ENCODE data around the gene LIN28A.

Gene LIN28A

DNA sequence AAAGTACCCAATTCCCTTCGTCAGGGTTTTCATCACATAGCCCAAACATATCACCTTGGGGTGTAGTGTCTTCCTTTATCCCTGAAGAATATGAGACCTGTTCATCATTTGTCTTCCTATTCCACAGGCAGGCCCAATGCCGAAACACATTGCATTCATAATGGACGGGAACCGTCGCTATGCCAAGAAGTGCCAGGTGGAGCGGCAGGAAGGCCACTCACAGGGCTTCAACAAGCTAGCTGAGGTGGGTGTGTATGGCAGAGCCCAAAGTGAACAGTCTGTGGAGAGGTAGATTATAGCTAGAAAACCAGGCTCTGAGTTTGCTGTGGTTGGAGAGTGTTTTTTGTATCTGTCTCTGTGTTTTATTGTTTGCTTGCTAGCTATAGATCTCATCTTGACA, 27.4 kb downstream of the LIN28A start:
- no peak for DNase-seq

GRCh38 chr1:26440259-26440658, 29.6 kb downstream of the LIN28A start:
- DNase-seq, result no peak

- DNase-seq, result no peak
Observed at GRCh38 chr1:26449868-26450267, 39.3 kb downstream of the LIN28A start.

DNA sequence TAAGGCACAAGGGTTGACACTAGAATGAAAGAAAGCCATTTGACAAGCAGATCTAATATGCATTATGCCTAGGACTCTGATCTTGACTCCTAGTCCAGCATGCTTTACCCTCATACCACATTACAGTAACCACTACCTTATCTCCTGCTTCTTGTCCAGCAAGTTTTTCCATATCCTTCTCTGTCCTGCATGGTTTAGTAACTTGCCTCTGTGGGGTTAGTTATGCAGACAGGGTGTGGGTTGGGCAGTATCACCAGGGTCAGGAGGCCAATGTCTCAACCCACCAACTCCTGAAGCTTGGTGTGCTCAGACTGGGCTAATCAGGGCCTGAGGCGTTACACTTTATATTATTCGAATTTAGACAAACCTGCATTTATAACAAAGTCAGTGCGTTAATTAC, 40.3 kb downstream of the LIN28A start:
- DNase-seq, result no peak

DNA sequence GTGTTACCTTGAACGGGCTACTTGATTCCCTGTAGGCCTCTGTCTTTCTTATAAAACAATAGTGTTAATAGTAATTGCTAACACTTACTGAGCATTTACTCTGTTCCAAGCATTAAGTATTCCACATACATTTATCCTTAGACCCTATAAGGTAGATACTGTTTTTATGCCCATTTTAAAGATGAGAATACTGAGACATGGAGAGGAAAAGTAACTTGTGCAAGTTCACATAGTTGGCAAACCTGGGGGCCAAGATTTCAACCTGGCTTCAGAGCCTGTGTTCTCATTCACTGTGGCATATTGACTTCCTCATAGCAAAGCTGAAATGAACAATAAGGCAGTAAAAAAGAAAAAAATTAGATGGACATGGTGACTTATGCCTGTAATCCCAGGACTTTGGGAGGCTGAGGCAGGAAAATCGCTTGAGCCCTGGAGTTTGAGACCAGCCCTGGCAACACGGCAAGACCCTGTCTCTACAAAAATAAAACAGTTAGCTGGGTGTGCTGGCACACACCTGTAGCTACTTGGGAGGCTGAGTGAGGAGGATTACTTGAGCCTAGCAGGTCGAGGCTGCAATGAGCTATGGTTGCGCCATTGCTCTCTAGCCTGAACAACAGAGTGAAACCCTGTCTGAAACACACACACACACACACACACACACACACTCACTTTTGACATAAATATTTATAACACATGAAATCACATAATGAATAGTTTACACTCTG, 42.0 kb downstream of the LIN28A start:
- no peak for DNase-seq

DNA sequence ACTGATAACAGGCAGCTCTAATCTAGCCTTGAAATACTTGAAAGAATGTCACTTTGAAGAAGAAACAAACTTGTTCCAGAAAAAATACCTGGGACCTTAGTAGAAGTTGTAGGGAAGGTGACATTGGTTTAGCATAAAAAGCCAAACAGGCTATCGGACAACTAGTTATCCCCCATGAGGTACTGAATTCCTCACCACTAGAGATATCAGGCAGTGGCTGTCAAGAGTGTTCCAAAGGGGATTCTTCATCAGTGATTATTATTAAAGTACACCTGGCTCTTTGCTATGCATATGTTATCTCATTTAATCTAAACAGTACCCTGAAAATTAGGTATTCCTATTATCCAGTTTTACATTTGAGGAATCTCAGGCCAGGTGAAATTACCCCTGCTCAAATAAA, 48.5 kb downstream of the LIN28A start:
- DNase-seq, result no peak

DNA sequence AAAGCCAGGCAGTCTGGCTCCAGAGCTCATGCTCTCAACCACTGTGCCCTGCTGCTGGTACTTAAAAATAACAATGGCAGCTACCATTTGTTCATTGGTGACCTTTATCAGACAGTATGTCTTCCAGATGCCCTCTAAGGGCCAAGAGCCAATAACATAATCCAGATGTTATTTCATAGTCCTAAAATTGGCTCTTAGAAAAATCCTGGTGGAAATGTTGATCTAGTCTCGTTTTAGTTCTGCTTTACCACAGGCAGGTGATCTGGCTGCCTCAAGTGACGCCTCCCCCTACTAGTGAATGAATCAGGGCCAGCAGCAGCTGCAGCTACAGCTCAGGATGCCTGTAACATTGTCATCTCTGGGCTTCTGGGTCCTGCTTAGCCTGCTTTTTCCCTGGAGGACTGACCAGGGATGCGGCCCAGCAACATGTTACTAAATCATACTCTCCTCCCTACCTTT, 49.0 kb downstream of the LIN28A start:
- no peak for DNase-seq

- no peak for DNase-seq
Observed at GRCh38 chr1:26468911-26469310, 58.3 kb downstream of the LIN28A start.

DNA sequence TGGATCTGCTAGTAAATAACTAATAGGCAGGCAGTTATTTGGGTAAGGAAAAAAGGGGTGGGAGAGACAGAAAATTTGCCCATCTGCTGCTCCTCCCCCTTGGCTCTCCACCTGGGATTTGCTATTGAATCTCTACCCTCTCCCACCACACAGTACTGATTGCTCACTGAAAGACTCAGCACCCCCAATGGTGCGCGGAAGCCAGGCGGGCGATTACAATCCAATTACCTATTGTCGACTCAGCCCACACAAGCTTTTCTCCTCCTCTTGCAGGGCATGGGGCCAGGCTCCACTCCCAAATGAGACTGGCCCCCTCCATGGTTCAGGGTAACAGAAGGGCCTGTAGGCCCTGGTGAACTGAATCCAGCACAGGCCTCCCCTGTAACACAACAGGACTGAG, 58.9 kb downstream of the LIN28A start:
- no peak for DNase-seq

DNA sequence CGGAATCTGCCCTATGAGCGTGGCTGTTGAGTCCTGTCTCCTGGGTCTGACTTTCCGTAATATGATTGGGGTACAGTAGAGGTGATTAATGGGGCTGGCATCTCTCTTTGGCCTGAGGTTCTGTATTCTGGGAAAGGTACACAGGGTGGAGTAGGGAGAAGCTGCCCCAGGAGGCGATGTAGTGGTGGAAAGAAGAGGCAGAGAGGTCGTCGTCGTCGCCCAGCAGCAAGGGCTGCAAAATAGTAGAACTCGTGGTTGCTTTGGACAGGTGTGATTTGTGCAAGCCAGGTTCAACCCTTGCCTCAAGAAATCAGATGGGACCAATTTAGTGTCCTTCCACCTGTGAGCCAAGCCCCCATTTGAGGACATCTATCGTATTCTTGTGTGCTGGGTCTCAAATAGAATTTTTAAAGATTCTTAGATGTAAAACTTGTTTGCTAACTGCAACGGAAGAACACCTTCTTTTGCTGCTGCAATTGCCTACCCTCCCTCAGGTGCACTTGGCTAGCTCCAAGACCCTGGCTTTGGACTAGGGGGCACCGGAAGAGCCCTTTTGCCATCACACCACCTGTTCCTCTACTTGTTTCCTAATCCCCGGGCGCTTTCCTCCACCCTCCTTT, 60.4 kb downstream of the LIN28A start:
- no peak for DNase-seq

DNA sequence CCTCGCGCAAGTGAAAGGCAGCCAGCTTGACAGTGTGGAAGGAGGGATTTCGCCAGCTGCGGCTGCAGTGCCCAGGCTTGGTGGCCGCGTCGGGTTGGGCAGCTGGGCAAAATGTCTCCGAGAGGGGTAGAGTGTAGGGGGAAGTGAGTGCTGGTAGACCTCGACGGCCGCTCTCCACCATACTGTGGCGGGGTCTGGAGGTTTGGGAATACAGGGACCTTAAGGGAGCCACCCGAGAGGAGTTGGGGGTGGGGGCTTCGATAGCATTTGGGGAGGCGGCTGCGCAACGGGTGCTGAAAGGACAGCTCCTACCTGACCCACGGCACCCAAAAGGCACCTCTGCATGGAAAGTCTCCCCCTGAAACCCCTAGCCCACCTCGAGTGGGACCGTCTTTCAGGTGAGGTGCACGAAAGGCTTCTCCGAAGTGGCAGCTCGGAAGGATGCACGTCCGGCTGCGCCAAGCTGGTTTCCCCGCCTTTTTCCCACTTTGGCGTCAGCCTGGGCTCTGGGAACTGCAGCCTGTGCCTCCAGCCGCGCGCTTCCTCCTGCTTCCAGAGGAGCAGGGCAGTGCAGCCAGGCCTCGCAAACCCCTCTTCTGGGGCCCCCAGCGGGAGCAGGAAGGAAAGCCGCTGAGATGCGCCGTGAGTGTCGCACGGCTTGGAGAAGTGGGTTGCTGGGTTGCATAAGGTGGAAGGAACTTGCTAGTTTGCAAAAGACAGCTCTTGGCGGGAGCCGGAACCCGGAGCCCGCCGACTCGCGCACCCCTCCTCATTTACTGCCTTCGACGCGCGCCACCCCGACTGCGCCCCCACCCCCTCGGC, 61.1 kb downstream of the LIN28A start:
- peak in 4 of 5 donors; percentile 15 to 35 (median 24) for DNase-seq

GRCh38 chr1:26472320-26472900, 61.8 kb downstream of the LIN28A start, which contains the start of gene HMGN2:
Gene HMGN2, plus strand, starts transcription at chr1:26472440. Its CDS starts 173 bp downstream, at chr1:26472613.
- peak; percentile 73 to 90 (median 83) for DNase-seq

GRCh38 chr1:26472901-26473845, 62.6 kb downstream of the LIN28A start:
- peak; percentile 93 to 98 (median 95) for DNase-seq

DNA sequence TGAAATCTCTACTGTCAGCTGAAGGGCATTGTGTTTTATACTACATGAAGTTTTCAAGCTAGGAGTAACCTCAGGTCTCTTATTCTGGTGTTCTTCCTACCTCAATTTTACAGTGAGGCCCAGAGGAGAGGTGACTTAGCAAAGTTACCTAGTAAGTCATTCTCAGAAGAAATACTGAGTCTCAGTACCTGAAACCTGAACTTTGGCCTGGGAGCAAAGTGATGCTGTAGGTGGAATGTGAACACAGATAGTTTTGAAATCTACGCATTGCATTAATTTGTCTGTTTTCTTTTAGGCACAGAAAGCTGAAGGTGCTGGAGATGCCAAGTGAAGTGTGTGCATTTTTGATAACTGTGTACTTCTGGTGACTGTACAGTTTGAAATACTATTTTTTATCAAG, 64.2 kb downstream of the LIN28A start:
- no peak for DNase-seq

DNA sequence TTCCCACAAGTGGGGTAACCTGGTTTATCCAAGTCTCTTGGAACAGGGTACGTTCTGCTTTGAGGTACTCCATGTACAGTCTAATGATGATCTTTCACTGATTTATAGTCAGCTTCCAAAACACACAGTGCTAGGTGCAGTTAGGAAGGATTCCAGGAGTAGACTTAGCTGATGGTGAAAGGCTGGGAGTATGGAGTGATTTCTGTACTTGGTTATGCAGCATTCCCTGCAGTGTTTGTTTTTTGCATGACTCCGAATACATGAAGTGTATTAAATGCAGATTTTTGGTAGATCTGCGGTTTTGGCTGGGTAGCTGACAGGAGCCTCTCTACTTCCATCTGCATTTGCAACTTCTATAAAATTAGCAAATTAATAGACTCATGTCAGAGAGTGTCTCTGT, 65.4 kb downstream of the LIN28A start:
- no peak for DNase-seq

GRCh38 chr1:26476958-26477357, 66.3 kb downstream of the LIN28A start:
- DNase-seq, result no peak

- DNase-seq, result no peak
Observed at GRCh38 chr1:26477446-26478152, 67.0 kb downstream of the LIN28A start.

DNA sequence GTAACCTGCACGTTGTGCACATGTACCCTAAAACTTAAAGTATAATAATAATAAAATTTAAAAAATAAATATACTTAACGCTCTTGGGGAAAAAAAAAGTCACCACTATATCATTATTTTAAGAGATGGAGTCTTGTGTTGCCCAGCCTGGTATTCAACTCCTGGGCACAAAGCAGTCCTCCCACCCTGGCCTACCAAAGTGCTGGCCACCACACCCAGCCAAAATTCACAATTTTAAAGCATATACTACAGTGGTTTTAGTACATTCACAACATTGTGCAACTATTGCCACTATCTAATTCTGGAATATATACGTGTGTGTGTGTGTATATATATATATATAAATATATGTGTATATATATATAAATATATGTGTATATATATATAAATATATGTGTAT, 67.5 kb downstream of the LIN28A start:
- no peak for DNase-seq

- no peak for DNase-seq
Observed at GRCh38 chr1:26478988-26479387, 68.4 kb downstream of the LIN28A start.

Data from T-helper 1 cell (primary cell).